Neural cell (in vitro differentiated cells): ENCODE measurements around the gene TRIM47. TPM values are rescaled to one million over a fixed set of nuclear protein-coding genes. Genes with fewer than 3 reads are reported as not detected.

Experiments used
- H2AFZ ChIP-seq: fragments of 200-600, 300-800 bp; sonication (generic), shearing (Covaris generic); 2 replicates; pipeline ENCODE4 v1.6.0; 2014; ENCODE audit warnings: low read depth, mild to moderate bottlenecking, antibody characterized with exemption, low read length, moderate library complexity
- H3F3A ChIP-seq: fragments of 200-600 bp; shearing (Covaris generic); 2 replicates; pipeline ENCODE4 v1.6.1; 2016; ENCODE audit warnings: mild to moderate bottlenecking, moderate library complexity, mixed read lengths, antibody characterized with exemption, low read length; ENCODE audit not compliant: insufficient read depth, poor library complexity, severe bottlenecking
- H3K27ac ChIP-seq: fragments of 200-600, 300-800 bp; sonication (generic), shearing (Covaris generic); 2 replicates; pipeline ENCODE4 v1.5.1; 2014; ENCODE audit warnings: mild to moderate bottlenecking, low read length, moderate library complexity
- H3K27me3 ChIP-seq: fragments of 300-800, 200-600 bp; sonication (generic), shearing (Covaris generic); 2 replicates; pipeline ENCODE4 v1.6.0; 2014; ENCODE audit warnings: mild to moderate bottlenecking, low read depth, low read length, moderate library complexity; ENCODE audit not compliant: insufficient read depth
- H3K36me3 ChIP-seq: fragments of 300-800, 200-600 bp; sonication (generic), shearing (Covaris generic); 2 replicates; pipeline ENCODE4 v1.5.1; 2014; ENCODE audit warnings: mild to moderate bottlenecking, antibody characterized with exemption, low read length, moderate library complexity; ENCODE audit not compliant: insufficient read depth
- H3K4me2 ChIP-seq: fragments of 300-800, 200-600 bp; sonication (generic), shearing (Covaris generic); 2 replicates; pipeline ENCODE4 v1.6.0; 2014; ENCODE audit warnings: mild to moderate bottlenecking, low read length
- H3K4me3 ChIP-seq: fragments of 300-800, 200-600 bp; sonication (generic), shearing (Covaris generic); 2 replicates; pipeline ENCODE4 v1.5.1; 2014; ENCODE audit warnings: mild to moderate bottlenecking, low read length, moderate library complexity
- H3K79me2 ChIP-seq: fragments of 200-600 bp; shearing (Covaris generic); replicated peaks from 2 replicates; pipeline ENCODE4 v1.6.0; 2014; ENCODE audit warnings: mild to moderate bottlenecking, low read length, moderate library complexity; ENCODE audit not compliant: insufficient read depth
- H3K9ac ChIP-seq: fragments of 300-800, 200-600 bp; sonication (generic), shearing (Covaris generic); 2 replicates; pipeline ENCODE4 v1.6.1; 2016; ENCODE audit warnings: mild to moderate bottlenecking, low read length, mixed read lengths
- H3K9me2 ChIP-seq: fragments of 200-600 bp; shearing (Covaris generic); 2 replicates; pipeline ENCODE4 v1.6.1; 2016; ENCODE audit warnings: mild to moderate bottlenecking, low read length, mixed read lengths; ENCODE audit not compliant: insufficient read depth
- H3K9me3 ChIP-seq: fragments of 200-600, 300-800 bp; sonication (generic), shearing (Covaris generic); 2 replicates; pipeline ENCODE4 v1.6.1; 2016; ENCODE audit warnings: mild to moderate bottlenecking, mixed run types, low read length, moderate library complexity, mixed read lengths
- H4K20me1 ChIP-seq: fragments of 200-600 bp; shearing (Covaris generic); 2 replicates; pipeline ENCODE4 v1.6.1; 2016; ENCODE audit warnings: mild to moderate bottlenecking, mixed run types; ENCODE audit not compliant: insufficient read depth
- CTCF ChIP-seq: fragments of 450-650 bp; IDR thresholded peaks from 2 replicates; pipeline ENCODE4 v1.5.1; 2014; ENCODE audit warnings: antibody characterized with exemption, mild to moderate bottlenecking, moderate library complexity; ENCODE audit not compliant: poor library complexity, severe bottlenecking
- EP300 ChIP-seq: fragments of 450-650 bp; conservative IDR thresholded peaks from 2 replicates; pipeline ENCODE4 v1.6.1; 2014; ENCODE audit warnings: antibody characterized with exemption, mild to moderate bottlenecking, moderate library complexity; ENCODE audit not compliant: poor library complexity, severe bottlenecking
- EZH2 ChIP-seq: fragments of 200-600, 300-800 bp; shearing (Covaris generic), sonication (generic); IDR thresholded peaks from 2 replicates; pipeline ENCODE4 v1.6.1; 2014; ENCODE audit warnings: antibody characterized with exemption, low read length, borderline replicate concordance, mild to moderate bottlenecking; ENCODE audit not compliant: insufficient read depth, poor library complexity, severe bottlenecking
- MXI1 ChIP-seq: fragments of 450-650 bp; conservative IDR thresholded peaks from 2 replicates; pipeline ENCODE4 v1.6.1; 2014; ENCODE audit warnings: antibody characterized with exemption, mild to moderate bottlenecking; ENCODE audit not compliant: poor library complexity, severe bottlenecking
- POLR2AphosphoS5 ChIP-seq: IDR thresholded peaks from 2 replicates; pipeline ENCODE4 v1.6.1; 2012
- RAD21 ChIP-seq: fragments of 450-650 bp; conservative IDR thresholded peaks from 2 replicates; pipeline ENCODE4 v1.6.1; 2014; ENCODE audit warnings: antibody characterized with exemption, mild to moderate bottlenecking, moderate library complexity
- REST ChIP-seq: IDR thresholded peaks from 2 replicates; pipeline ENCODE4 v1.6.1; 2012; ENCODE audit warnings: borderline replicate concordance
- SMC3 ChIP-seq: fragments of 450-650 bp; conservative IDR thresholded peaks from 2 replicates; pipeline ENCODE4 v1.6.1; 2014; ENCODE audit warnings: antibody characterized with exemption, mild to moderate bottlenecking, moderate library complexity; ENCODE audit not compliant: poor library complexity
- TAF1 ChIP-seq: IDR thresholded peaks from 2 replicates; pipeline ENCODE4 v1.6.1; 2012; ENCODE audit warnings: low read depth
- polyA plus RNA-seq: library from polyadenylated mRNA; depleted of rRNA; stranded (reverse); fragments of >200 nt; gene quantifications from 2 replicates; pipeline ENCODE4 v1.2.3, GENCODE V29; 2014

Gene TRIM47
- polyA plus RNA-seq, 1 donor from 2014 or later: 0.67 TPM

- H3K4me2 ChIP-seq: no peak overlapping the region
- H3F3A ChIP-seq: no peaks in the 10 kb centered on the region
- no peaks in the 10 kb centered on the region for H3K9me3 ChIP-seq
- H3K36me3 ChIP-seq: no peaks in the 10 kb centered on the region
- no peak overlapping the region for H3K27ac ChIP-seq
- TF ChIP-seq EZH2: no peak
- TF ChIP-seq POLR2AphosphoS5: no peak
- TF ChIP-seq RAD21: no peak
- TF ChIP-seq TAF1: no peak
- TF ChIP-seq CTCF: no peak
- TF ChIP-seq REST: no peak
- TF ChIP-seq SMC3: no peak
- TF ChIP-seq MXI1: no peak
- no peak for TF ChIP-seq EP300
- no peak overlapping the region for H3K4me3 ChIP-seq
- H4K20me1 ChIP-seq: no peaks in the 10 kb centered on the region
- no peaks in the 10 kb centered on the region for H3K9me2 ChIP-seq
- H3K79me2 ChIP-seq: no peaks in the 10 kb centered on the region
- no peak overlapping the region for H3K9ac ChIP-seq
- no peak overlapping the region for H2AFZ ChIP-seq
- H3K27me3 ChIP-seq: no peaks in the 10 kb centered on the region
Observed at GRCh38 chr17:75835654-75835987, 42.8 kb downstream of the TRIM47 start.

GRCh38 chr17:75834928-75835653 is 43.3 kb downstream of the TRIM47 start:
- H3K27ac ChIP-seq: no peak overlapping the region
- H3K9me3 ChIP-seq: no peaks in the 10 kb centered on the region
- no peak overlapping the region for H2AFZ ChIP-seq
- no peaks in the 10 kb centered on the region for H3K27me3 ChIP-seq
- no peaks in the 10 kb centered on the region for H4K20me1 ChIP-seq
- H3F3A ChIP-seq: no peaks in the 10 kb centered on the region
- H3K9ac ChIP-seq: no peak overlapping the region
- H3K9me2 ChIP-seq: no peaks in the 10 kb centered on the region
- H3K4me3 ChIP-seq: no peak overlapping the region
- H3K79me2 ChIP-seq: no peaks in the 10 kb centered on the region
- TF ChIP-seq EZH2: no peak
- TF ChIP-seq MXI1: no peak
- no peak for TF ChIP-seq POLR2AphosphoS5
- no peak for TF ChIP-seq RAD21
- no peak for TF ChIP-seq CTCF
- H3K4me2 ChIP-seq: no peak overlapping the region
- H3K36me3 ChIP-seq: no peaks in the 10 kb centered on the region
